ENCODE data around the gene PRXL2B. TPM values are rescaled to one million over a fixed set of nuclear protein-coding genes. Genes with fewer than 3 reads are reported as not detected.
"Not testable (repeated sequence)": the region's sequence is repeated elsewhere in the genome, so short reads cannot be mapped to it uniquely, and the experiment has no call there.

PRXL2B gene
- total RNA-seq, 2 donors from 2014 or later, result 34.8 to 39.2 TPM

DNA sequence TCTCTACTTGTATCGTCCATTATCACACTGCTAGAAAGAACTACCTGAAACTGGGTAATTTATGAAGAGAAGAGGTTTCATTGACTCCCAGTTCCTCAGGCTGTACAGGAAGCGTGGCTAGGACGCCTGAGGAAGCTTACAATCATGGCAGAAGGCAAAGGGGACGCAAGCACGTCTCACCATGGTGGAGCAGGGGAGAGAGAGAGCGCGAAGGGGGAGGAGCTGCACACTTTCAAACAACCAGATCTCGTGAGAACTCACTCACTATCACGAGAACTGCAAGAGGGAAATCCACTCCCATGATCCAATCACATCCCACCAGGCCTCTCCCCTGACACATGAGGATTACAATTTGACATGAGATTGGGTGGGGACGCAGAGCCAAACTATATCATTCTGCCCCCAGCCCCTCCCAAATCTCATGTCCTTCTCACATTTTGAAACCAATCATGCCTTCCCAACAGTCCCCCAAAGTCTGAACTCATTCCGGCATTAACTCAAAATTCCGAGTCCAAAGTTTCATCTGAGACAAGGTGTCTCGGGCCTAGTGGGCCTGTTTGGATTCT is 38.2 kb downstream of the PRXL2B start:
- Mint-ChIP-seq H3K4me3 (no peak overlapping the region), H3K9me3 (peaks cover 2 to 4% of the 10 kb centered on the region in 2 donors), H3K27ac (no peak overlapping the region), H3K4me1 (ENCODE audit: low read depth) (peaks cover 4% of the 10 kb centered on the region), H3K27me3 (ENCODE audit: low read depth) (peaks cover 36% of the 10 kb centered on the region), H3K36me3 (ENCODE audit: insufficient read depth in 2 of 2) (peaks cover 0 to 1% of the 10 kb centered on the region in 2 donors)
- ATAC-seq (replicated peaks in 1 of 2) (no peak), DNase-seq (no peak)

DNA sequence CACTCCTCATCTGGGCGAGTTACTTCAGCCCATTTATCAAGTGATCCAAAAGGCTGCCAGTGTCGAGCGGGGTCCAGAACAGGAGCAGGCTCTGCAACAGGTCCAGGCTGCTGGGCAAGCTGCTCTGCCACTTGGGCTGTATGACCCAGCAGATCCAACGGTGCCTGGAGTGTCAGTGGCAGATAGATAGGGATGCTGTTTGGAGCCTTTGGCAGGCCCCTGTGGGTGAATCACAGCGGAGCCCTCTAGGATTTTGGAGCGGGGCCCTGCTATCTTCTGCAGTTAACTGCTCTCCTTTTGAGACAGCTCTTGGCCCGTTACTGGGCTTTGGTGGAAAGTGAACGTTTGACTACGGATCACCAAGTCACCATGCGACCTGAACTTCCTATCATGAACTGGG is 38.7 kb downstream of the PRXL2B start:
- Mint-ChIP-seq H3K27ac (no peak overlapping the region), H3K4me1 (ENCODE audit: low read depth) (peaks cover 4% of the 10 kb centered on the region), H3K27me3 (ENCODE audit: low read depth) (peaks cover 41% of the 10 kb centered on the region), H3K4me3 (no peak overlapping the region), H3K36me3 (ENCODE audit: insufficient read depth in 2 of 2) (peaks cover 2 to 4% of the 10 kb centered on the region in 2 donors), H3K9me3 (peaks cover 1 to 2% of the 10 kb centered on the region in 2 donors)
- no peak for ATAC-seq (replicated peaks in 1 of 2)
- DNase-seq, result no peak

- H3K9me3 Mint-ChIP-seq; H3K27ac Mint-ChIP-seq; DNase-seq; ATAC-seq (replicated peaks in 1 of 2); H3K36me3 Mint-ChIP-seq (ENCODE audit: insufficient read depth in 2 of 2); H3K4me1 Mint-ChIP-seq (ENCODE audit: low read depth); H3K4me3 Mint-ChIP-seq: not testable (repeated sequence)
- H3K27me3 Mint-ChIP-seq (ENCODE audit: low read depth), result peaks cover 45% of the 10 kb centered on the region
These were observed 39.2 kb downstream of the PRXL2B start for GRCh38 chr1:2625748-2626147.

DNA sequence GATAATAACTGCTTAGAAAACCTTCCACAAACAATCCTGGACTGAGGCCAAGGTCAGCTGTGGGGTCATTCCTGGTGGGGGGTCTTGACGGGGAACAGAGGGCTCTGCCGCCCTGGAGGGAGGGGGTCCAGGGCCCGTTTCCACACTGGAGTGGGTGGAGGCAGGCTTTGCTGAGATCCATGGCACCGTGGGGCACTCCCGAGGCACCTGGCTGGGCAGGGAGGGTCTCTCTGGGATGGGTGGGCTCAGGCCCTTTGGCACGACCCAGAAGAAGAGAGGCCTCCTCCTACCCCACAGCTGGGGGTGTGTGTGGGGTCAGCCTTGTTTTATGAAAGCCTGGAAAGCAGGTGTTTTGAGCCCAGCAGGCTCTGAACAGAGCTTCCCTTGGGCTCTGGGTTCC is 41.2 kb downstream of the PRXL2B start:
- peaks cover 5 to 8% of the 10 kb centered on the region in 2 donors for H3K36me3 Mint-ChIP-seq (ENCODE audit: insufficient read depth in 2 of 2)
- no peaks in the 10 kb centered on the region for H3K4me1 Mint-ChIP-seq (ENCODE audit: low read depth)
- no peak for DNase-seq
- H3K9me3 Mint-ChIP-seq, result peaks cover 3 to 8% of the 10 kb centered on the region in 2 donors
- no peak overlapping the region for H3K27ac Mint-ChIP-seq
- H3K4me3 Mint-ChIP-seq, result no peak overlapping the region
- H3K27me3 Mint-ChIP-seq (ENCODE audit: low read depth), result peaks cover 58% of the 10 kb centered on the region
- ATAC-seq (replicated peaks in 1 of 2), result no peak

DNA sequence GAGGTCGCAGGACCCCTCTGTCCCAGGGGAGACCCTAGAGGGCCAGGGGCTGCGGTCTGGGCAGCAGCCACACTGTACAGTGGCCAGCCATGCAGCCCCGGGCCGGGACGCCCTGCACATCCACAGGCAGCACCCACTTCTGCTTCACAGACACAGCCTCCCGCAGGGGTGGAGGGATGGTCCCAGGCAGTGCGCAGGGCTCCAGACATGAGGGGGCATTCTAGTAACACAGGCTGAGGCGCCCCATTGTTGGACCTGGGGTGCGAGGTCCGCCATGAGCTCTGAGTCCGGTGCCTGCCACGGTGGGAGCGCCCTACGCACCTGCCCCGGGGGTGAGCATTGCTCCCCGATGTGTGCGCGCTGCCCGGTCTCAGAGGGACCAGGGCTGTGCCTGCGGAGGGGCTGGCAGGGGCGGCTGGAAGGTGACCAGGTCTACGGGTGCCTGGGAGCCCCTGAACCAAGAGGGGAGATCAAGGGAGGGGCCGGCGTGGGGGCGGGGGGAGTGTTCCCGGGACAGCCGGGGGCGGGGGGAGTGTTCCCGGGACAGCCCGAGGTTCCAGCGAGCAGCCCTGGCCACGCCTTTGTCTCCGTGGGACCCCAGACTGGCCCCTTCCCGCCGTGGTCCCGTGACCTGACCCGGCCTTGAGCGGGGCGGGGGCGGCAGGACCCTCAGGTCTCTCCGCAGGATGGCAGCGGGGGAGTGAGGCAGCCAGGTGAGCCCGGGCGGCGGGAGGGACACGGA is 41.8 kb downstream of the PRXL2B start:
- Mint-ChIP-seq H3K27me3 (ENCODE audit: low read depth) (peaks cover 58% of the 10 kb centered on the region), H3K4me1 (ENCODE audit: low read depth) (no peaks in the 10 kb centered on the region), H3K36me3 (ENCODE audit: insufficient read depth in 2 of 2) (peaks cover 5 to 8% of the 10 kb centered on the region in 2 donors), H3K9me3 (peaks cover 3 to 8% of the 10 kb centered on the region in 2 donors), H3K27ac (no peak overlapping the region), H3K4me3 (peak overlapping the region; percentile 40 to 44)
- ATAC-seq (replicated peaks in 1 of 2), result no peak
- no peak for DNase-seq

GRCh38 chr1:2628933-2629626 is 42.5 kb downstream of the PRXL2B start:
- H3K27ac Mint-ChIP-seq, result no peak overlapping the region
- no peaks in the 10 kb centered on the region for H3K4me1 Mint-ChIP-seq (ENCODE audit: low read depth)
- peaks cover 58% of the 10 kb centered on the region for H3K27me3 Mint-ChIP-seq (ENCODE audit: low read depth)
- peaks cover 3 to 8% of the 10 kb centered on the region in 2 donors for H3K9me3 Mint-ChIP-seq
- ATAC-seq (replicated peaks in 1 of 2) (no peak), DNase-seq (no peak)
- H3K36me3 Mint-ChIP-seq (ENCODE audit: insufficient read depth in 2 of 2), result peaks cover 5 to 8% of the 10 kb centered on the region in 2 donors
- H3K4me3 Mint-ChIP-seq, result no peak overlapping the region

GRCh38 chr1:2629627-2630497 is 43.3 kb downstream of the PRXL2B start:
- DNase-seq (no peak), ATAC-seq (replicated peaks in 1 of 2) (no peak)
- Mint-ChIP-seq H3K4me1 (ENCODE audit: low read depth) (no peaks in the 10 kb centered on the region), H3K27me3 (ENCODE audit: low read depth) (peaks cover 53% of the 10 kb centered on the region), H3K9me3 (peaks cover 3 to 8% of the 10 kb centered on the region in 2 donors), H3K4me3 (peak overlapping the region in 1 of 2 donors; percentile 36), H3K36me3 (ENCODE audit: insufficient read depth in 2 of 2) (peaks cover 5 to 8% of the 10 kb centered on the region in 2 donors), H3K27ac (no peak overlapping the region)

GRCh38 chr1:2630498-2631135 is 44.0 kb downstream of the PRXL2B start:
- ATAC-seq (replicated peaks in 1 of 2) (no peak), DNase-seq (no peak)
- Mint-ChIP-seq H3K9me3 (peaks cover 3 to 8% of the 10 kb centered on the region in 2 donors), H3K27ac (no peak overlapping the region), H3K27me3 (ENCODE audit: low read depth) (peaks cover 47% of the 10 kb centered on the region), H3K36me3 (ENCODE audit: insufficient read depth in 2 of 2) (peaks cover 5 to 8% of the 10 kb centered on the region in 2 donors), H3K4me3 (no peak overlapping the region), H3K4me1 (ENCODE audit: low read depth) (no peaks in the 10 kb centered on the region)

- Mint-ChIP-seq H3K27me3 (ENCODE audit: low read depth) (peaks cover 40% of the 10 kb centered on the region), H3K36me3 (ENCODE audit: insufficient read depth in 2 of 2) (peaks cover 8 to 9% of the 10 kb centered on the region in 2 donors), H3K27ac (no peak overlapping the region), H3K9me3 (peaks cover 3 to 8% of the 10 kb centered on the region in 2 donors), H3K4me1 (ENCODE audit: low read depth) (no peaks in the 10 kb centered on the region), H3K4me3 (no peak overlapping the region)
- no peak for ATAC-seq (replicated peaks in 1 of 2)
- DNase-seq, result no peak
These were observed 44.8 kb downstream of the PRXL2B start for GRCh38 chr1:2631136-2632050.

DNA sequence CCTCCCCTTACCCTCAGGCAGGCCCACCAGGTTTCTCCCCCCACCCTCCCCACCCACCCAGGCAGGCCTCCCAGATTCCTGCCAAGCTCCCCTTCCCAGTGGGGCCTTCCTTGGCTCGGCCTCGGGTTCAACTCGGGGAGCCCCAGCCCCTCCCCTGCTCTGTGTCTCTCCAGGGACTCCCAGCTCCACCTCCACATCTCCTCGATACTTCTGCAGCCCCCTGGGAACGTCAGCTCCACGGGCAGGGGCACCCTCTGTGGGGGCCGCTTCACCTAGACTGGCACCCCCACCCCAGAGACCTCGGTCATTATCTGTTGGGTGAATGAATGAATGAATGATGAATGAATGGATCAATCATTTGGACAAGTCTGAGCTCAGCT is 45.5 kb downstream of the PRXL2B start:
- DNase-seq (no peak), ATAC-seq (replicated peaks in 1 of 2) (no peak)
- H3K36me3 Mint-ChIP-seq (ENCODE audit: insufficient read depth in 2 of 2), result peaks cover 11% of the 10 kb centered on the region in 2 donors
- H3K9me3 Mint-ChIP-seq, result peaks cover 6 to 11% of the 10 kb centered on the region in 2 donors
- H3K4me1 Mint-ChIP-seq (ENCODE audit: low read depth), result no peaks in the 10 kb centered on the region
- H3K4me3 Mint-ChIP-seq, result no peak overlapping the region
- no peak overlapping the region for H3K27ac Mint-ChIP-seq
- H3K27me3 Mint-ChIP-seq (ENCODE audit: low read depth), result peaks cover 38% of the 10 kb centered on the region

- Mint-ChIP-seq H3K36me3 (ENCODE audit: insufficient read depth in 2 of 2) (peaks cover 11% of the 10 kb centered on the region in 2 donors), H3K27ac (no peak within 1 kb of the TSS), H3K4me3 (no peak within 1 kb of the TSS)
These were observed 46.2 kb downstream of the PRXL2B start, which contains the start of gene MMEL1 for GRCh38 chr1:2632561-2633361. MMEL1 (minus strand) TSS chr1:2633016; CDS start chr1:2629484, 3,532 bp downstream.

More at GRCh38 chr1:2632561-2633361, 46.2 kb downstream of the PRXL2B start, which contains the start of gene MMEL1:
- ATAC-seq (replicated peaks in 1 of 2), result no peak
- no peak for DNase-seq
- peaks cover 34% of the 10 kb centered on the region for H3K27me3 Mint-ChIP-seq (ENCODE audit: low read depth)
- H3K4me1 Mint-ChIP-seq (ENCODE audit: low read depth), result no peaks in the 10 kb centered on the region
- H3K9me3 Mint-ChIP-seq, result peaks cover 7 to 12% of the 10 kb centered on the region in 2 donors

All from activated T-cell treated with anti-CD3 and anti-CD28 coated beads, Interleukin-2, amount 50 U/mL, for 72 hours (primary cell).